Bronchial epithelial cell (primary cell): ENCODE data around the gene FBXO21. TPM values are rescaled to one million over a fixed set of nuclear protein-coding genes. Genes with fewer than 3 reads are reported as not detected.
"Not testable (repeated sequence)": the region's sequence is repeated elsewhere in the genome, so short reads cannot be mapped to it uniquely, and the experiment has no call there.

Experiments
- DNase-seq: peaks from one replicate; pipeline ENCODE4 v3.0.0-alpha.2; 2010; ENCODE audit warnings: low read depth
- FAIRE-seq: peaks from 2 replicates; lab custom pipeline; 2011; peaks lifted over from hg19 to GRCh38; lab: Jason Lieb, UNC
- H3K27me3 ChIP-seq: 2 replicates; pipeline ENCODE4 v1.5.1; 2011; ENCODE audit warnings: low read length; ENCODE audit not compliant: control insufficient read depth, insufficient read depth
- H3K36me3 ChIP-seq: 2 replicates; pipeline ENCODE4 v1.5.1; 2011; ENCODE audit warnings: low read length; ENCODE audit not compliant: control insufficient read depth, insufficient read depth
- H3K4me3 ChIP-seq: 2 replicates; pipeline ENCODE4 v1.5.1; 2011; ENCODE audit warnings: mild to moderate bottlenecking, low read depth, low read length, control low read depth
- total RNA-seq: library from RNA; depleted of rRNA; stranded (reverse); fragments of >200 nt; gene quantifications from 2 replicates; pipeline ENCODE4 v1.2.1, GENCODE V29; 2014
- TF ChIP-seq, protein P1 (sequence below): IDR thresholded peaks from 2 replicates; pipeline ENCODE4 v1.5.1; 2011; ENCODE audit warnings: mild to moderate bottlenecking, moderate library complexity, low read length, control low read depth, inconsistent platforms; ENCODE audit not compliant: insufficient read depth, severe bottlenecking

Gene FBXO21
- total RNA-seq, 1 donor from 2014 or later, result 52.7 TPM

DNA sequence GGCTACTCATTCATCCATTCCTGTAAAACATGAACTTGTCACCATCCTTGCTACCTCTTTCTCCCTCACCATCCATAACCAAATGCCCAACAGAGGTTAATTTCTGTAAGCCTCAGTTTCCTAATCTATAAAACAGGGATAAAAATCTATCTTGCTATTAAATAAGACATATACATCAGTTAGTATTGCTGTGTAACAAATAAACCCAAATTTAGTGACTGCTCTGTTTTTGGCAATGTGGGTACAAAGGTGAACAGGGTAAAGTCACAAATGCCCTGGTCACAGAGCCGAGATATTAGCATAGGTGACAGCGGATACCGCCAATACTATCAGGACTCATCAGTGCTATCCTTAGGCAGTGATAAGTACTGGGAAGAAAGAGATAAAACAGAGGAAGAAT lies 3.6 kb upstream of the FBXO21 start:
- no peak overlapping the region for H3K4me3 ChIP-seq
- FAIRE-seq, result no peak

DNA sequence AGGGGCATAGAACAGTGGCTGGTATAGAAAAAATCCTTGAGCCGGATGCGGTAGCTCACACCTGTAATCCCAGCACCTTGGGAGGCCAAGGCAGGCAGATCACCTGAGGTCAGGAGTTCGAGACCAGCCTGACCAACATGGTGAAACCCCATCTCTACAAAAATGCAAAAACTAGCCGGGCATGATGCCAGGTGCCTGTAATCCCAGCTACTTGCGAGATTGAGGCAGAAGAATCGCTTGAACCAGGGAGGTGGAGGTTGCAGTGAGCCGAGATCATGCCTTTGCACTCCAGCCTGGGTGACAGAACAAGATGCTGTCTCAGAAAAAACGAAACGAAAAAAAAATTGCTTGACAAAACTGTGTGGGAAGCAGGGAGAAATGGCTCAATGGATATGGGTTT lies 2.3 kb upstream of the FBXO21 start:
- not testable (repeated sequence) for DNase-seq, FAIRE-seq, H3K27me3 ChIP-seq, H3K4me3 ChIP-seq, H3K36me3 ChIP-seq

More for the DNA sequence above, 3.6 kb upstream of the FBXO21 start:
- DNase-seq, result no peak
- H3K27me3 ChIP-seq, result no peaks in the 10 kb centered on the region
- TF ChIP-seq, protein P1, sequence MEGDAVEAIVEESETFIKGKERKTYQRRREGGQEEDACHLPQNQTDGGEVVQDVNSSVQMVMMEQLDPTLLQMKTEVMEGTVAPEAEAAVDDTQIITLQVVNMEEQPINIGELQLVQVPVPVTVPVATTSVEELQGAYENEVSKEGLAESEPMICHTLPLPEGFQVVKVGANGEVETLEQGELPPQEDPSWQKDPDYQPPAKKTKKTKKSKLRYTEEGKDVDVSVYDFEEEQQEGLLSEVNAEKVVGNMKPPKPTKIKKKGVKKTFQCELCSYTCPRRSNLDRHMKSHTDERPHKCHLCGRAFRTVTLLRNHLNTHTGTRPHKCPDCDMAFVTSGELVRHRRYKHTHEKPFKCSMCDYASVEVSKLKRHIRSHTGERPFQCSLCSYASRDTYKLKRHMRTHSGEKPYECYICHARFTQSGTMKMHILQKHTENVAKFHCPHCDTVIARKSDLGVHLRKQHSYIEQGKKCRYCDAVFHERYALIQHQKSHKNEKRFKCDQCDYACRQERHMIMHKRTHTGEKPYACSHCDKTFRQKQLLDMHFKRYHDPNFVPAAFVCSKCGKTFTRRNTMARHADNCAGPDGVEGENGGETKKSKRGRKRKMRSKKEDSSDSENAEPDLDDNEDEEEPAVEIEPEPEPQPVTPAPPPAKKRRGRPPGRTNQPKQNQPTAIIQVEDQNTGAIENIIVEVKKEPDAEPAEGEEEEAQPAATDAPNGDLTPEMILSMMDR, result no peak
- no peaks in the 10 kb centered on the region for H3K36me3 ChIP-seq

DNA sequence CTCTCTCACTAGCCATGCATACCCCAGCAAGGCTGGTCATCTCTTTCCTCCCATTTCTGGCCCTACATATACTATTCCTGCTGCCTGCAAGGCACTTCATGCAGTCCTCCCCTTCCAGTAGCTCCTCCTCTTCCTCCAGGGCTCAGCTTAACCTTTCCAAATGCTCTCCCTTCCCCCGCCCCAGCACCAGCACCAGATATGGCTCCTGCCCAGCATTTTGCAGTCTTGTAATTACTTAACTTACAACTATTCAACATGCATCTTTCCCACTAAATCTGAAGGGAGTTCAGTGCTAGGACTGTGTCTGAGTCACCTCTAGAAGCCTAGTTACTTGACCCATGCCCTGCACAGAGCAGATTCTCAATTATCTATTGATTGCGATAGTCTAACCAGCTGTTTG lies 1.8 kb upstream of the FBXO21 start:
- TF ChIP-seq, protein P1, result no peak
- DNase-seq (no peak), FAIRE-seq (no peak)
- Histone ChIP-seq H3K4me3 (no peak overlapping the region), H3K36me3 (no peaks in the 10 kb centered on the region), H3K27me3 (no peaks in the 10 kb centered on the region)

DNA sequence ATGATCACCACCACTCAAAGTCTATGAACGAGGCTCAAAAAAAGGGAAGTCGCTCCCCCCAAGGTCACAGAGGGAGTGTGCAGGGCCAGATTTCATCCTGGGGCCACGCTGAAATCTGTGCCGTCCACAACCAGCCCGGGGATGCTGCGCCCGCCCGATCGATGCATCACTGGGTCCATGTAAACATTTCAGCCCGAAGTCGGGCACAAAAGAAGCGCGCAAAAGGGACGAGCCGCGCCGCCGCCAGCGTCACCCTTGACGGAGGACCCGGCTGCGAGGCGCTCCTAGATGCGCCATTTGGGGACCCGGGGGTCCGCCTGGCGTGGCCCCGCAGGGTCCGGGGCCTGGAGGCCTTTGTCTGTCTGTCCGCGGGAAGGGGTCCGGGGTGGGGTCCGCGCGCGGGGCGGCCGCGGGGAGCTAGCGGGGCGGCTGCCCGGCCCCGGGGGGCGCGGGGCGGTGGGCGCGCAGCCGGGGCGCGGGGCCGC lies 503 bp downstream of the FBXO21 start:
- no peaks in the 10 kb centered on the region for H3K27me3 ChIP-seq
- DNase-seq, result no peak
- TF ChIP-seq, protein P1, result no peak
- no peak for FAIRE-seq
- no peaks in the 10 kb centered on the region for H3K36me3 ChIP-seq
- H3K4me3 ChIP-seq, result peak overlapping the region; percentile 84

DNA sequence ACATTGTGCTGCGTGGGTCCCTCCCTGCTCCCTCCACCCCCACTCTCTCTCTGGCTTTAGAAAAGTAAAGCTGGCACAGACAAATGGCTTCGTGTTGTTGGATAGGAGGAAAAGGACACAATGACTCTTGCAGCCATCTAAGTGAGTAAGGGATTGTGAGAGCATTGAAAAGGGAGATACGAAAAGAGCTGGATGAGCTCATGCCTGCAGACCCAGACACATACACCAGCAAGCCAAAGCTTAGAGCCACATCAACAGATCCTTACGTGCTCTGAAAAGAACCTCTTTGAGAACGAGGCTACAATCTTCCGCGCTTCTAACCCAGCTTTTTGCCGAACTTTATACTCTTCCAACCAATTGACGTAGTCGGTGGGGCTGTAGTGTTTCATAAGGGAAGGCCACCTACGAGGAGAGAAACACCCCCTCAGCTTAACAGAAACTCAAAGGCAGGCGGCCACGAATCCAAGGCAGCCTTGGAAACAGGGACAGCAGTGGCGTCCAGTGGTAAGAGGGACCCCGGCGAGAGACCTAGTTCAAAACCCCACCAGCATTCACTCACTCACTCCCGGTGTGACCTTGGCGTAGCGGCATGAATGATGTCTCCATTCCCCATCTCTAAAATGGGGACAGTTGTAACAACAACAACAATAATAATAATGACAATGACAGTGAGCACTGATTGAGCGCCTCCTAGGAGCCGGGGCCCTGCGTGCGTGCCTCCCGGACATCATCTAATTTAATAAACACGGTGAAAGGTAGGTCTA lies 1.1 kb downstream of the FBXO21 start:
- H3K36me3 ChIP-seq, result peaks cover 2% of the 10 kb centered on the region
- H3K27me3 ChIP-seq, result no peaks in the 10 kb centered on the region
- DNase-seq (peak; percentile 16), FAIRE-seq (peak; percentile 36)
- H3K4me3 ChIP-seq, result peak overlapping the region; percentile 84
- TF ChIP-seq, protein P1, result no peak

DNA sequence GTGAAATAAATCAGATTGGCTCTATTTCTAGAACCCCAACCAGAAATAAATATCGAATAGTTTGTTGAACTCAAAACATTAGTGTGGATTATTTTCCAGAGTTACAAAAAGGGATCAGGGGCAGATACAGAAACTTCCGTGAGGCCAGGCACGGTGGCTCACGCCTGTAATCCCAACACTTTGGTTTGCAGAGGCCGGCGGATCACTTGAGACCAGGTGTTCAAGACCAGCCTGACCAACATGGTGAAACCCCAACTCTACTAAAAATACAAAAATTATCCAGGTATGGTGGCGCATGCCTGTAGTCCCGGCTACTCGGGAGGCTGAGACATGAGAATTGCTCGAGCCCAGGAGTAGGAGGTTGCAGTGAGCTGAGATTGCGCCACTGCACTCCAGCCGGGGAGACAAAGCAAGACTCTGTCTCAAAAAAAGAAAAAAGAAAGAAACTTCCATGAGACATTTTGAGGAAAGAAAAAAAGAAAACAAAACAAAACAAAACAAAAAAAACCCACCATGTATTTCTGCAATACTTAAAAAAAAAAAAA lies 2.1 kb downstream of the FBXO21 start:
- peaks cover 2% of the 10 kb centered on the region for H3K36me3 ChIP-seq
- no peak overlapping the region for H3K4me3 ChIP-seq
- DNase-seq (no peak), FAIRE-seq (no peak)
- H3K27me3 ChIP-seq, result no peaks in the 10 kb centered on the region
- TF ChIP-seq, protein P1, result no peak
